Middle frontal gyrus (tissue), 1 donor: ENCODE measurements around the gene HMGCS1.
A peak's percentile ranks its signal among the peaks of the same experiment; 100 is the strongest.
"Not testable (repeated sequence)": the region's sequence is repeated elsewhere in the genome, so short reads cannot be mapped to it uniquely, and the experiment has no call there.

Experiments
- DNase-seq: peaks from one replicate; pipeline ENCODE4 v3.0.0-alpha.2; 2015; ENCODE audit warnings: low spot score; ENCODE audit errors: extremely low spot score

HMGCS1 gene

GRCh38 chr5:43313035-43313853 is at the start of gene HMGCS1:
HMGCS1 (minus strand) TSS chr5:43313412; CDS start chr5:43298965, 14,447 bp downstream.
- peak; percentile 98 for DNase-seq

DNA sequence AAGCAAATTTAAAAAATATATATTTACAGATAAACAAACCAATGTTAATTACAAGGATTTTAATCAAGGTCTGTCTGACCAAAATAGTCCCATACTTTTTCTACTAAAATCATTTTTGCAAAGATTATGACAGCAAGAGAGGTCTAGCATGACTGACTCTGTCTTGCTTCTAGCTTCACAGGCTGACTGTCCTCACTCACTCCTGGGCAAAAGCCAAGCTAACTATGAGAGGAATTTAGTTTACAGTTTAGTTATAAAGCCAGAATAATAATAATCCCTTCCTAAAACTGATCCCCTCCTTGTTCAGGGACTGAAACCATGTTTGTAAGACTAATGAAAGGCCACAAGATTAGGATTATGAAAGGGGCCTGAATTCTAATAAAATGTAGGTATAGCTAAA is 45.5 kb upstream of the HMGCS1 start:
- no peak for DNase-seq

DNA sequence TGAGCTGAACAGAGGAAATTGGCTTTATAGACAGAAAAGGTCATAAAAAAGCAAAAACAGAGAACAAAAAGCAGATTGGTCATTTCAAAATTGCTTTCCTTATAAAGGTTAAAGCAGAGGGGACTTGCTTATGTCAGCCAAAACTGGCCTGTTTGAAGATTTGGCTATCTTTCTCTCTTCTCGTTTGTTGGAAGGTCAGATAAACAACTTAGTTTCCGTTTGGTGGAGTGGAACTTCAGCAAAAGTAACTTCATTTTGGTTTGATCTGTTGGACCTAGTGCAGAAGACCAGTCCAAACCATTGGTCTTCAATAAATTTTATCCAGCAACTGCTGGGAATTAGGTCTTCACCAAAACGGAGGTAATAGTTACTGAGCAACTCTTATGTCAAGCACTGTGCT is 45.1 kb upstream of the HMGCS1 start:
- no peak for DNase-seq

- DNase-seq, result no peak
Observed at GRCh38 chr5:43357878-43358281, 44.7 kb upstream of the HMGCS1 start.

GRCh38 chr5:43357067-43357466 is 43.9 kb upstream of the HMGCS1 start:
- no peak for DNase-seq

DNA sequence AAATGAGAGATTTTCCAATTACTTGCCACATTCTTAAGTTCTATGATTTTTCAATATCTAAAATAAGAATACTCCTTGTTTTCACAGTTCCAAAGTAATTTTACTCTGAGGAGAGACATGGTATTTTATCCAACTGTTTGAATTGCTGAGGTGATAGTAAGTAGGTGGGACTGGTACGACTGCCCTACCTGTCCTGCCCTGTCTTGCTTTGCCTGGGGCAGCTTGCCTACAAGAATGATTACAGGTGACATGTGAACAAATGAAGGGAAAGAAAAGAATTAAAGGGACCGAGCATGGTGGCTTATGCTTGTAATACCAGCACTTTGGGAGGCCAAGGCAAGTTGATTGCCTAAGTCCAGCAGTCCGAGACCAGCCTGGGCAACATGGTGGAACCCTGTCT is 41.6 kb upstream of the HMGCS1 start:
- no peak for DNase-seq

GRCh38 chr5:43353668-43354067 is 40.5 kb upstream of the HMGCS1 start:
- no peak for DNase-seq

DNA sequence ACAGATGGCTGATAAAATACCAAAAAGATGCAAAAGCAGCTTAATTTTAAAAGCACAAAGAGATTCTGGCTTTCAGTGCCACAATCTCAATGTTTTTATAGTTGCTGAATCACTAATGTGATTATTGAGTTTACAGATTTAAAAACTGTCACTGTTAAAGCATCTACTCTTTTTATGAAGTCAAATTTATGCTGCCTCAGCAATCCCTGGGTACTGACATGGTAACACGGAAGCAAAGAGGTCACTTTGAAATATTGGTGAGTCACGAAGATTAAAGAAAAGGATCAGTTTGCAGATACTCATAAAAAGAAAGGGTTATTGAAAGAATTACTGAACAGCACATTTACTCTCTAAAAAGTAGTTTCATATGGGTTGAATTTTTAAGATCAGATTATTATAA is 39.7 kb upstream of the HMGCS1 start:
- no peak for DNase-seq

DNA sequence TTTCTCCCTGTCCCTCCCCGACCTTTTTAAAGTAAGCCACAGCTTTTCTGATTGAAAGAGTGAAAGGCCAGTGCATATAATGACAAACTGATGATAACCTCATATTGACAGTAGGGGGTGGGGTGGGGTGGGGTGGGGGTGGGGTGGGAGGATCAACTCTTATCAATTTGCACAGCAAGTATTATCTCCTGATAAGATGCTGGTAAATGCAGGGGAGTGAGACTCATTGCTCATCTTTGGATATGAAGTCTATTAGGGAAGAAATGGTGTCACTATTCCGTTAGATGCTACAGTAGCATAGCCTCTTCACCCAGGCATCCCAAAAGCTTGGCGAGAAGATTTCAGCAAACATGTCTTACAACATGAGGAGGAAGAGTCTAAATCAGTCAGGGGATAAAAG is 38.9 kb upstream of the HMGCS1 start:
- DNase-seq, result no peak

DNA sequence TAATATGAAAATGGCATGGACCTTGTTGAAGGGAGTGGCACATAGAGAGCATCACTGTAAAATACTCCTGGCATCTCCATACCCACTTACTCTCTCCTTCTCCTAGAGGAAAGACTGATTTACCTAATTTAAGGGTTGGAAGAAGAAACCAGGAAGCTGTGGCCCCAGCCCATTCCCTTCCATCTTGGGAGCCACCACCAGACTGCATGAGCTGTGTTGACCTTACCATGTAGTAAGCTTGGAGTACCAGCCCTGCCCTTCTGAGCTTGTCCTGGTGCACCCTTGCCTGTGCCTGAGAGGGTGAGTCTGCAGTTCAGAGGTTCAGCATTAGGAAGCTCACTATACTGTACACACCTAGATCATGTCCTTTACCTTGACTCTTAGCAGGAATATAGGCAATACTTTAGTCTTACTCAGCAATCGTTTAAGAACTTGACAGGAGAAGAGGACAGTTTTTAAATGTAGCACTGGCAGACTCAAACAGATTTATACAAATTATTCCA is 35.7 kb upstream of the HMGCS1 start:
- no peak for DNase-seq

DNA sequence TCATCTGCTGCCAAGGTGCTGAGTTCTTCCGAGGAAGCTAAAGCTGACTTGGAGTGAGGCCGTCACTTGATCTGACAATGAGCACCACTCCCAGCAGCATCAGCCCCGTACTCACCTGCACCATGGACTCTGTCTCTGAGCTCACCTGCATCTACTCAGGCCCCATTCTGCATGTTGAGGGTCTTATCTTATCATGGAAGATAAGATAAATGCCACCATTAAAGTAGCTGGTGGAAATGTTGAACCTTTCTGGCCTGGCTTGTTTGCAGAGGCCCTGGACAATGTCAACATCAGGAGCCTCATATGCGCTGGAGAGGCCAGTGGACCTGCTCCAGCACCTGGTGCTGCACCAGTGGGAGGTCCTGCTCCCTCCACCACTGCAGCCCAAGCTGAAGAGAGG is 35.0 kb upstream of the HMGCS1 start:
- DNase-seq, result no peak

- no peak for DNase-seq
Observed at GRCh38 chr5:43338862-43339261, 25.6 kb upstream of the HMGCS1 start.

DNA sequence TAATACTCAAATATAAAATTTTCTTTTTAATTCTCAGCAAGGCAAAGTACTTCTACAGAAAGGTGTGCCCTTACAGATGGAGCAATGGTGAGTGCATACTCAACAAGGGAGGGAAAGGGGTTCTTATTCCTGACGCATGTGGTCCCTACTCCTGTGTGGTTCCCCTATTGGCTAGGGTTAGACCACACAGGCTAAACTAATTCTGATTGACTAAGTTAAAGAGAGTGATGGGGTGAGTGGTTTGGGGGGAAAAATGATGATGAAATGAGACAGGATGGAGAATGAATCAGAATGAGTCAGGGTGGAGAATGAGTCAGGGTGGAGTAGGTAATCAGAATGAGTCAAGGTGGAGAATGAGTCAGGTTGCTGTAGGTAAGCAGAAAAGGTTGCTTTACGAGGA is 22.9 kb upstream of the HMGCS1 start:
- DNase-seq, result no peak

GRCh38 chr5:43335681-43336080 is 22.5 kb upstream of the HMGCS1 start:
- no peak for DNase-seq

DNA sequence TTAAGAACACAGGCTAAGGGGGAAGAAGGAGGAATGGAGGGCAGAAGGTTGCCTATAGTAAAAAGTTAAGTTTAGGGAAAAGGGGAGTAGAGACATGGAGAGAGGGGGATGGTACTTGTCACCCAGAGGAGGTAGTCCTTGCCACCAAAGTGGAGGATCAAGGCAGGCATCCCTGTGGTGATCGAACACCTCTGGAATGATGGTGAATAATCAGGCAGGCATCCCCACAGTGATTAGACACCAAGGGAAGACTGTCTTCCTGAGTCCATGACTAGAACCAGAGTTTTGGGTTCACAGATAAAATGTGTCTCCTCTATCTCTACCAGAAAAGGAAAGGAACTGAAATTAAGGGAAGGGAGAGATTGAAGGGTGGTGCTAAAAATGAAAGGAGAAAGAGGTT is 19.2 kb upstream of the HMGCS1 start:
- DNase-seq, result no peak

GRCh38 chr5:43325624-43326023 is 12.4 kb upstream of the HMGCS1 start:
- not testable (repeated sequence) for DNase-seq

- not testable (repeated sequence) for DNase-seq
Observed at GRCh38 chr5:43323488-43323887, 10.3 kb upstream of the HMGCS1 start.

GRCh38 chr5:43320846-43321245 is 7.6 kb upstream of the HMGCS1 start:
- DNase-seq, result no peak

DNA sequence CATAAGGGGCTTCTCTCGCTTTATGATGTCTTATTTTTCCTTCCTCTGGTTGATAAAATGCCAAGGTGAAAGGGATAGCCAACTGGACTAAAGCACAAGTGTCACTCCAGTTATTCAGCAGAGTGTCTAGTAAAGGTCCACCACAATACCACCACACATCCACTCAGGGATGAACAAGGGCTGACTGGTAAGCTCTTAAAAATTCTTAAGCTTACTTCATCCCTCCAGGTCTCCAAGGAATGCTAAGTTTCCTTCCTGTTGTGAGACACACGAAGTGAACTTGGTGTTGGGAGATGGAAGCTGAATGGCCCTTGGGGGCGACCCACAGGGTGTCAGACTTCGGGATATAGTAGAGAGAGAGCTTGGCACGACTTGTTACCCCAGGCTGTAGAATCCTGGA is 3.2 kb upstream of the HMGCS1 start:
- no peak for DNase-seq

GRCh38 chr5:43315682-43316081 is 2.5 kb upstream of the HMGCS1 start:
- DNase-seq, result no peak

DNA sequence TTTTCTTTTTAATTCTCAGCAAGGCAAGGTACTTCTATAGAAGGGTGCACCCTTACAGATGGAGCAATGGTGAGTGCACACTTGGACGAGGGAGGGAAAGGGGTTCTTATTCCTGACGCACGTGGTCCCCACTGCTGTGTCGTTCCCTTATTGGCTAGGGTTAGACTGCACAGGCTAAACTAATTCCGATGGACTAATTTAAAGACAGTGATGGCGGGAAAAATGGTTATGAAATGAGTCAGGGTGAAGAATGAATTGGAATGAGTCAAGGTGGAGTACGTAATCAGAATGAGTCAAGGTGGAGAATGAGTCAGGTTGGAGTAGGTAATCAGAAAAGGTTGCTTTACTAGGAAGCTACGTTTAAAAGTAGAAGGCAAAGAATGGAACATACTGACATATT is 2.1 kb upstream of the HMGCS1 start:
- no peak for DNase-seq

- DNase-seq, result no peak
Observed at GRCh38 chr5:43314724-43315123, 1.5 kb upstream of the HMGCS1 start.

GRCh38 chr5:43313854-43314457 is 744 bp upstream of the HMGCS1 start:
- DNase-seq, result no peak
